HG03342 (cell line): ENCODE results near the gene WDTC1.
"Not testable (repeated sequence)": the region's sequence is repeated elsewhere in the genome, so short reads cannot be mapped to it uniquely, and the experiment has no call there.

ENCODE experiments used
- ATAC-seq: cut with Tn5 transposase; IDR thresholded peaks from one replicate; pipeline ENCODE4 v1.9.1; 2021; ENCODE audit warnings: mild to moderate bottlenecking, moderate library complexity; ENCODE audit not compliant: unreplicated experiment

Gene WDTC1

DNA sequence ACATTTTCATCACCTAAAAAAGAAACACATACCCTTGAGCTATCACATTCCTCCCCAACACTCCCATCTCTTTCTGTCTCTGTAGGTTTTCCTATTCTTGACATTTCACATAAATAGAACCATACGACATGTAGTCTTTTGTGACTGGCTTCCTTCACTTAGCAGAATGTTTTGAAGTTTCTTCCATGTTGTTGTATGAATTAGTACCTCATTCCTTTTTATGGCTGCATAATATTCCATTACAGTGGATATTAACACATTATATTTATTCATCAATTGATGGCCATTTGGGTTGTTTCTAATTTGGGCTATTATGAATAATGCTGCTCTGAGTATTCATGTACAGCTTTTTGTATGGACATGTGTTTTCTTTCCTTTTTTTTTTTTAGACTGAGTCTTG is 11.8 kb downstream of the WDTC1 start:
- ATAC-seq: no peak

- ATAC-seq: no peak
These were observed 19.2 kb downstream of the WDTC1 start for GRCh38 chr1:27253596-27253995.

DNA sequence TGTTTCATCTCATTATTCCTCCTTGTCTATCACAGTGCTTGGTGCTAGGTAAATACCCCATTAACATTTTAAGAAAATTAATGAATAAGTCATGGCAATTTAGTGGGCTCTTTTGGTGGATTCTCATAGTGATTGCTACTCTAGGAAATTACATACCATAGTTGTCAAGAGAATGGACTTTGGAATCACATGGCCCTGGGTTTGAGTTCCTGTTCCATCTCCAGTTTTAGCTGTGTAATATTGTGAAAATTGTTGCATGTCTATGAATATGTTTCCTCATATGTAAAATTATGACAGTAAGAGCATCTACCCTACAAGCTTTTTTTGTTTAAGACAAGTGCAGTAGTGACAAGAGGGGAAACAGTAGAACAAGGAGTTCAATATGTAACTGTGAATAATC is 20.7 kb downstream of the WDTC1 start:
- ATAC-seq: no peak

DNA sequence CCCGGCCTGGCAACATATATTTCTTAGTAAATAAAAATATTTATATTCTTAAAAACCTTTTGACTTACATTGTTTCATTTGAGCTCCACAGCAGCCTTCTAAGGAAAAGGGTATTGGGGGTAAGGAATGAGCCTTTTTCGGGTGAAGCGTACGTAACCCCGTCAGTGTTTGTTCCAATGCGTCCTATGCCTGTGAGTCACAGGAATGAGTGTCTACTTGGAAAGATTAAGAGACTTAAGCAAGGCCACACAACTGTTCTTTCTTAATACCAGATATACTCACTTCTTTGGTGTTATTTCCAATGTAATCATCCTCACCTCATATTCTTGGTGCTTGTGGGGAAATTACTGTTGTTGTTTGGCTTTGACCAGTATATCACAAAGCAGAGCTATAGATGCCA is 22.7 kb downstream of the WDTC1 start:
- no peak for ATAC-seq

GRCh38 chr1:27258598-27258997 is 24.2 kb downstream of the WDTC1 start:
- ATAC-seq: no peak

GRCh38 chr1:27267153-27267552 is 32.7 kb downstream of the WDTC1 start:
- no peak for ATAC-seq

GRCh38 chr1:27269276-27269675 is 34.8 kb downstream of the WDTC1 start:
- ATAC-seq: no peak

GRCh38 chr1:27274204-27274603 is 39.8 kb downstream of the WDTC1 start:
- ATAC-seq: no peak

GRCh38 chr1:27275696-27276095 is 41.3 kb downstream of the WDTC1 start:
- ATAC-seq: no peak

DNA sequence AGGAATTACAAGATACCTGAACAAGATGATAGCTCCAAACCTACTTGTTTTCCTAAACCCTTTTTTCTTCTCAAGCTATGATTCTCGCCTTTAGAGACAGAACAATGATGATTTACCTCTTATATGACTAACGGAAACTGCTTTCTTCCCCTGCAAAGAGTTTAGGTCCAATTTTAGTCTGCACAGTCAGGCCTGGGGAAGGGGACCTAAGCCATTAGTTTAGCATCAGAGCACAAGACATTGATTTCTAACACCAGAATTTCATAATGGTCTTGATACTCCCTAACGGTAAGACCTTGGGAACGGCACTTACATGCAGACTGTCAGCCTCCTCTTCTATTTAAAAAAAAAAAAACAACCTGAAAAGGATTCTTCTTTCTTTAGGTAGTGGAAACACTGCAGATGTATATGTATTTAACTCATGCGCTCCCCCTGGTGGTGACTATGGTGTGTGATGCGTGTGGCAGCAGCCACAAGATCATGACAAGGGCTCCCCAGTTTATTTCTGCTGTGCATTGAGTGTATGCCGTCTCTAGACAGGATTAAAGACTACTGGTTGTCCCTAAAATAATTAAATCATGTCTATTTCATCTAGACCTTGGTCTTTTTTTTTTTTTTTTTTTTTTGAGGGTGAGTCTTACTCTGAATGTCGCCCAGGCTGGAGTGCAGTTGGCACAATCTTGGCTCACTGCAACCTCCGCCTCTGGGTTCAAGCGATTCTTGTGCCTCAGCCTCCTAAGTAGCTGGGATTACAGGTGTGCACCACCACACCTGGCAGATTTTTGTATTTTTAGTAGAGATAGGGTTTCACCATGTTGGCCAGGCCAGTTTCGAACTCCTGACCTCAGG is 50.2 kb downstream of the WDTC1 start:
- no peak for ATAC-seq

DNA sequence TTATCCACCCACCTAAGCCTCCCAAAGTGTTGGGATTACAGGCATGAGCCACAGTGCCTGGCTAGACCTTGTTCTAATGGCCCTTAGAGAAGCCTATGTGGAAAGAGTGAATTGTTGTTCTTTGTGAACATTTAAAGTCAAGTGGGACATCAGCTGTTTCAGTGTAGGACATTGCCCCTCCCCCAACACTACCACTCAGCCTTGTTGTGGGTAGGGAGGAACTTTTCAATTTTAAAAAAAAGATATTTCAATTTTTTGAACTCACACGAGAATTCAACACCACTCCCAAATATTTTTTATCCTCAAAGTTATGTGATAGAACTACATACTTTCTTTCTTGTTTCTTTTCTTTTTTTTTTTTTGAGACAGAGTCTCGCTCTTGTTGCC is 50.8 kb downstream of the WDTC1 start:
- no peak for ATAC-seq

- not testable (repeated sequence) for ATAC-seq
These were observed 51.4 kb downstream of the WDTC1 start for GRCh38 chr1:27285821-27286220.

DNA sequence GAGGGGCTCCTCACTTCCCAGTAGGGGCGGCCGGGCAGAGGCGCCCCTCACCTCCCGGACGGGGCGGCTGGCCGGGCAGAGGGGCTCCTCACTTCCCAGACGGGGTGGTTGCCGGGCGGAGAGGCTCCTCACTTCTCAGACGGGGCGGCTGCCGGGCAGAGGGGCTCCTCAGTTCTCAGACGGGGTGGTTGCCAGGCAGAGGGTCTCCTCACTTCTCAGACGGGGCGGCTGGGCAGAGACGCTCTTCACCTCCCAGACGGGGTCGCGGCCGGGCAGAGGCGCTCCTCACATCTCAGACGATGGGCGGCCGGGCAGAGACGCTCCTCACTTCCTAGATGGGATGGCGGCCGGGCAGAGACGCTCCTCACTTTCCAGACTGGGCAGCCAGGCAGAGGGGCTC is 54.7 kb downstream of the WDTC1 start:
- not testable (repeated sequence) for ATAC-seq

DNA sequence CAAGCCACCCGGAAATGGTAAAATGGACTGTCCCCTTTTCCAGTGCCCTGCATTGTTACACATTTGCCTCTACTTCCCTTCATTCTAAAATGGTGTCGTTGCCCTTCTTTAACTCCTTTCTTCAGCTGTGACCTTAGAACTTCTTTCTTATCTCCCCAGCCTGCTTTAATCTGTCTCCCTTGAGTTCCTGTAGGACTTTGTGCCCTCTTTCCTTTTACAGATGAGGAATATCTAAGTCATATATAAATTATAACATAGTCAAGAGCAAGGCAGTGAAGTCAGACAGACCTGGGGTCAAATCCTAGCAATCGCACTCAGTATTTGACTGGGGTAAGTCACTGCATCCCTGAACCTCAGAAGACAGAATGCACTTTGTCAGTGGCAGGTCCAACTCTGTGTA is 56.1 kb downstream of the WDTC1 start:
- ATAC-seq: no peak

DNA sequence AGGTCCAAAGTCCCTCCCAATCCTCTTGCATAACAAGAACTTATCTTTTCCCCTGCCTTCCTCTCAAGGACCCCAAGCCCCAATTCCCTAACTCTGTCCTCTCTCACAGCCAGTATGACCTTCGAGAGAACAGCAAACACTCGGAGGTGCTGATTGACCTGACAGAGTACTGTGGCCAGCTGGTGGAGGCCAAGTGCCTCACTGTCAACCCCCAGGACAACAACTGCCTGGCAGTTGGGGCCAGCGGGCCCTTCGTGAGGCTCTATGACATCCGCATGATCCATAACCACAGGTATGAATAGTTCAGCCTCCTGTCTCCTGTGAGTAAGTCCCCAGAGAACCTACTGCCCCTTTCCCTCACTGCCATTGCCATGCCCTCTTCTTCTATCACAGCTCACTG is 57.7 kb downstream of the WDTC1 start:
- no peak for ATAC-seq

DNA sequence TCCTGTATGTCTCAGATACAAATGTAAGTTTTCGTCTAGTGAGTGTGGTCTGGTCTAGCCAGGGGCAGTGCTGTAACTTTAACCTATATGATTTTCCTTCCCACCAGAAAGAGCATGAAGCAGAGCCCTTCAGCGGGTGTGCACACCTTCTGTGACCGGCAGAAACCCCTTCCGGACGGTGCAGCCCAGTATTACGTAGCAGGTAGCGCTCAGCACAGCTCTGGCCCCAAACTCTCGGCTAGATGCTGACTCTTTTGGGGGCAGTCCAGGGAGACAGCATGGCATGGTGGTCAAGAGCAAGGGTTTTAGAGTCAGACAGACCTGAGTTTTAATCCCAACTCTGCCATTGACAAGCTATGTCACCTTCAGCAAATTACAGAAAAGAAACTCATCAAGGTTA is 59.5 kb downstream of the WDTC1 start:
- no peak for ATAC-seq

- ATAC-seq: no peak
These were observed 62.4 kb downstream of the WDTC1 start for GRCh38 chr1:27296773-27297291.

GRCh38 chr1:27297903-27298302 is 63.5 kb downstream of the WDTC1 start:
- ATAC-seq: no peak

- ATAC-seq: no peak
These were observed 64.4 kb downstream of the WDTC1 start for GRCh38 chr1:27298632-27299384.

GRCh38 chr1:27299385-27300271 is 65.2 kb downstream of the WDTC1 start:
- no peak for ATAC-seq
